Measurements from ENCODE around the gene COPS8.

DNA sequence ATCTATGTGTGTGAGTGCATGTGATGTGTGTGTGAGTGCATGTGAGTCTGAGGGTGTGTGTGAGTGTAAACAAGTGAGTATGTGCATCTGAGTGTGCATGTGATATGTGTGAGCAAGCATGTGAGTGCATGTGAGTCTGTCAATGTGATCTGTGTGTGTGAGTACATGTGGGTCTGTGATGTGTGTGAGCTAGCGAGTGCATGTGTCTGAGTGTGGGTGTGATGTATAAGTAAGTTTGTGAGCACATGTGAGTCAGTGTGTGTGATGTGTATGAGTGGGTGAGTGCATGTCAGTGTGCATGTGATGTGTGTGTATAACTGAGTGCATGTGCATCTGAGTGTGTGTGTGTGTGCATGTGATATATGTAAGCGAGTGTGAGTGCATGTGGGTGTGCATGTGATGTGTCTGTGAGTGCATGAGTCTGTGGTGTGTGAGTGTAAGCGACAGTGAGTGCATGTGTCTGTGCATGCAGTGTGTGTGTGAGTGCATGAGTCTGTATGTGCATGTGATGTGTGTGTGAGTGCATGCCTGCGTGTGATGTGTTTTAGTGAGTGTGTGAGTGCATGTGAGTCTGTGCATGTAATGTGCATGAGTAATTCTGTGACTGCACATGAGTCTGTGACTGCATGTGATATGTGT, 44.1 kb downstream of the COPS8 start:
- TF ChIP-seq POLR2AphosphoS5 (IDR thresholded peaks at IDR 0.05; ENCODE audit: insufficient read depth, low read depth, low read length) (no peak), MYC (IDR thresholded peaks at IDR 0.05; ENCODE audit: low read depth, low read length) (no peak), POLR2A (IDR thresholded peaks at IDR 0.05; ENCODE audit: low read depth, low read length) (no peak)
- TF ChIP-seq, protein P1, sequence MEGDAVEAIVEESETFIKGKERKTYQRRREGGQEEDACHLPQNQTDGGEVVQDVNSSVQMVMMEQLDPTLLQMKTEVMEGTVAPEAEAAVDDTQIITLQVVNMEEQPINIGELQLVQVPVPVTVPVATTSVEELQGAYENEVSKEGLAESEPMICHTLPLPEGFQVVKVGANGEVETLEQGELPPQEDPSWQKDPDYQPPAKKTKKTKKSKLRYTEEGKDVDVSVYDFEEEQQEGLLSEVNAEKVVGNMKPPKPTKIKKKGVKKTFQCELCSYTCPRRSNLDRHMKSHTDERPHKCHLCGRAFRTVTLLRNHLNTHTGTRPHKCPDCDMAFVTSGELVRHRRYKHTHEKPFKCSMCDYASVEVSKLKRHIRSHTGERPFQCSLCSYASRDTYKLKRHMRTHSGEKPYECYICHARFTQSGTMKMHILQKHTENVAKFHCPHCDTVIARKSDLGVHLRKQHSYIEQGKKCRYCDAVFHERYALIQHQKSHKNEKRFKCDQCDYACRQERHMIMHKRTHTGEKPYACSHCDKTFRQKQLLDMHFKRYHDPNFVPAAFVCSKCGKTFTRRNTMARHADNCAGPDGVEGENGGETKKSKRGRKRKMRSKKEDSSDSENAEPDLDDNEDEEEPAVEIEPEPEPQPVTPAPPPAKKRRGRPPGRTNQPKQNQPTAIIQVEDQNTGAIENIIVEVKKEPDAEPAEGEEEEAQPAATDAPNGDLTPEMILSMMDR (IDR thresholded peaks at IDR 0.05; ENCODE audit: extremely low read depth in 1 of 2, insufficient read depth in 1 of 2, low read depth in 1 of 2, low read length in 2 of 2): no peak
